SK-N-SH treated with all-trans-retinoic acid at 6 μM for 48 hours (cell line): ENCODE measurements around the gene POU2F1.
A peak's percentile ranks its signal among the peaks of the same experiment; 100 is the strongest.

Experiments used
- ATAC-seq: fragments of 200-7000 bp; cut with Tn5 transposase; 3 replicates; pipeline ENCODE4 v1.9.1; 2020; ENCODE audit warnings: mild to moderate bottlenecking, moderate library complexity
- ARNTL ChIP-seq: fragments of 450-650 bp; formaldehyde crosslinking; IDR thresholded peaks from 2 replicates; pipeline ENCODE4 v1.5.0; 2020; ENCODE audit warnings: low read depth, mild to moderate bottlenecking, moderate library complexity, borderline replicate concordance
- BACH2 ChIP-seq: fragments of 250-450 bp; sonication (Bioruptor Pico); IDR thresholded peaks from 2 replicates; pipeline ENCODE4 v1.9.0; 2021; ENCODE audit warnings: mild to moderate bottlenecking, borderline replicate concordance
- CSDC2 ChIP-seq: fragments of 250-450 bp; sonication (Bioruptor Pico); IDR thresholded peaks from 2 replicates; pipeline ENCODE4 v1.5.0; 2020; ENCODE audit warnings: mild to moderate bottlenecking, moderate library complexity
- CSRNP3 ChIP-seq: fragments of 250-450 bp; sonication (Bioruptor Pico); IDR thresholded peaks from 2 replicates; pipeline ENCODE4 v1.5.1; 2021; ENCODE audit warnings: mild to moderate bottlenecking, moderate library complexity
- ESRRG ChIP-seq: fragments of 250-450 bp; sonication (Bioruptor Pico); IDR thresholded peaks from 2 replicates; pipeline ENCODE4 v1.6.1; 2021; ENCODE audit warnings: mild to moderate bottlenecking
- GLIS3 ChIP-seq: fragments of 250-450 bp; sonication (Bioruptor Pico); IDR thresholded peaks from 2 replicates; pipeline ENCODE4 v1.5.0; 2020; ENCODE audit warnings: mild to moderate bottlenecking, moderate library complexity
- ISL1 ChIP-seq: fragments of 250-450 bp; sonication (Bioruptor Pico); IDR thresholded peaks from 2 replicates; pipeline ENCODE4 v2.1.2; 2022; ENCODE audit warnings: mild to moderate bottlenecking, moderate library complexity
- OSR1 ChIP-seq: fragments of 250-450 bp; sonication (Bioruptor Pico); IDR thresholded peaks from 2 replicates; pipeline ENCODE4 v1.8.0; 2022; ENCODE audit warnings: moderate library complexity, mild to moderate bottlenecking, inconsistent platforms
- POU6F1 ChIP-seq: fragments of 250-450 bp; sonication (Bioruptor Pico); IDR thresholded peaks from 2 replicates; pipeline ENCODE4 v1.8.0; 2021; ENCODE audit warnings: low read depth, mild to moderate bottlenecking, moderate library complexity, borderline replicate concordance
- PPARA ChIP-seq: fragments of 250-450 bp; sonication (Bioruptor Pico); IDR thresholded peaks from 2 replicates; pipeline ENCODE4 v1.5.0; 2020; ENCODE audit warnings: mild to moderate bottlenecking, borderline replicate concordance
- TCF4 ChIP-seq: fragments of 250-450 bp; sonication (Bioruptor Pico); IDR thresholded peaks from 2 replicates; pipeline ENCODE4 v1.8.0; 2021; ENCODE audit warnings: mild to moderate bottlenecking, moderate library complexity, borderline replicate concordance
- ZC3H10 ChIP-seq: fragments of 250-450 bp; sonication (Bioruptor Pico); IDR thresholded peaks from 2 replicates; pipeline ENCODE4 v1.5.1; 2021; ENCODE audit warnings: mild to moderate bottlenecking, moderate library complexity
- ZFP3 ChIP-seq: fragments of 250-450 bp; sonication (Bioruptor Pico); IDR thresholded peaks from 2 replicates; pipeline ENCODE4 v1.5.0; 2020; ENCODE audit warnings: mild to moderate bottlenecking, moderate library complexity
- ZFP30 ChIP-seq: fragments of 450-650 bp; formaldehyde crosslinking; IDR thresholded peaks from 2 replicates; pipeline ENCODE4 v1.5.0; 2022; ENCODE audit warnings: mild to moderate bottlenecking, moderate library complexity
- ZNF565 ChIP-seq: fragments of 450-650 bp; formaldehyde crosslinking; conservative IDR thresholded peaks from 2 replicates; pipeline ENCODE4 v1.5.0; 2020; ENCODE audit warnings: low read depth, mild to moderate bottlenecking, moderate library complexity
- ZNF70 ChIP-seq: fragments of 450-650 bp; formaldehyde crosslinking; IDR thresholded peaks from 2 replicates; pipeline ENCODE4 v1.5.0; 2020; ENCODE audit warnings: mild to moderate bottlenecking, moderate library complexity
- TF ChIP-seq, protein P1 (sequence below): fragments of 250-450 bp; sonication (Bioruptor Pico); IDR thresholded peaks from 2 replicates; pipeline ENCODE4 v1.5.1; 2020; ENCODE audit warnings: low read depth, mild to moderate bottlenecking, moderate library complexity
- TF ChIP-seq, protein P2 (sequence below): fragments of 250-450 bp; sonication (Bioruptor Pico); IDR thresholded peaks from 2 replicates; pipeline ENCODE4 v1.8.0; 2020; ENCODE audit warnings: mild to moderate bottlenecking, moderate library complexity, borderline replicate concordance

The POU2F1 gene

DNA sequence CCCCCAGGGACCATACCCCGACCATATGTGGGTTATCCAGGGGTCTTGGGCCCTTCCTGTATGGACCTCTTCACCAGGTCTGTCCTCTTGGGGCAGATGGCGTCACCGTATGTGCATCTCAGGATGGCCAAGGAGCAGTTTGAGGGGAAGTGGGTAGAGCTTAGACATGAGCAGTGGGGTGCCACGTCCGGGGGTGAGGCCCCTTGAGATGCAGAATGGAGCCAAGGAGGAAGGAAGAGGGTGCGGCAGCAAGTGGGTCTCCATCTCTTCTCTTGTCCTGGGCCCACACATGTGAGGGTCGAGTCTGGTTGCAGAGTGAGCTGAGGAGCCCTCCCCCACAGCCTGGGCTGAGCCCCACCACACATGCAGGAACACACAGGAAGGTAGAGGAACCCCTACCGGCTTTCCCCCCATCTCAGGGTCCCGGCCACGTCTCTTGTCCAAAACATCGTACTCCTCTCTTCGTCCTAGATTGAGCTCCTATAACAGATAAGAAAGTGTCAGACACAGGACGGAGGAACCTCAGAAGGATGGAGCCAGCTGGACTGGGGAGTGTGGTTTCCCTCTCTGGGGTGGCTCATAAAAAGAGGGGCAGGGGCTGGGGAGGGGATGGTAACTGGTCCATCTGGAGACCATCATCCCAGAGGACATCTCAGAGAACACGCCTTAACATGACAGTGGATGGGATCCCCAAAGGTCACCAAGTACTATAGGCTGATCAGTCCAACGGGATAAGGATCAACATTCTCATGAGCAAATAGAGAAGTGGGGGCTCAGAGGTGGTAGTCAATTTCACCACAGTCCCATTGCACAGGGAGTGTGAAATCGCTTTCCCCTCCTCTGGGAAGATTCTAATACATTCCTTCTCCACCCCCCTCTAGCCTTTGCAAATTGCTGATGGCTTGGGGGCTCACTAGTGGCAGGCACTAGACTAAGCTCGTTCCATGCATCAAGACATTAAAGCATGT, 217.8 kb downstream of the POU2F1 start:
- no peak for ATAC-seq
- no peak for TF ChIP-seq GLIS3
- no peak for TF ChIP-seq PPARA (CRISPR knock-in tag)
- no peak for TF ChIP-seq CSRNP3 (CRISPR knock-in tag)
- TF ChIP-seq, protein P1, sequence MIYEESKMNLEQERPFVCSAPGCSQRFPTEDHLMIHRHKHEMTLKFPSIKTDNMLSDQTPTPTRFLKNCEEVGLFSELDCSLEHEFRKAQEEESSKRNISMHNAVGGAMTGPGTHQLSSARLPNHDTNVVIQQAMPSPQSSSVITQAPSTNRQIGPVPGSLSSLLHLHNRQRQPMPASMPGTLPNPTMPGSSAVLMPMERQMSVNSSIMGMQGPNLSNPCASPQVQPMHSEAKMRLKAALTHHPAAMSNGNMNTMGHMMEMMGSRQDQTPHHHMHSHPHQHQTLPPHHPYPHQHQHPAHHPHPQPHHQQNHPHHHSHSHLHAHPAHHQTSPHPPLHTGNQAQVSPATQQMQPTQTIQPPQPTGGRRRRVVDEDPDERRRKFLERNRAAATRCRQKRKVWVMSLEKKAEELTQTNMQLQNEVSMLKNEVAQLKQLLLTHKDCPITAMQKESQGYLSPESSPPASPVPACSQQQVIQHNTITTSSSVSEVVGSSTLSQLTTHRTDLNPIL (CRISPR knock-in tag) = no peak
- no peak for TF ChIP-seq BACH2 (CRISPR knock-in tag)
- no peak for TF ChIP-seq ZNF70 (CRISPR knock-in tag)
- no peak for TF ChIP-seq OSR1 (CRISPR knock-in tag)
- no peak for TF ChIP-seq ARNTL (CRISPR knock-in tag)
- TF ChIP-seq ESRRG (CRISPR knock-in tag) = no peak

- ATAC-seq = peak; percentile 53
- TF ChIP-seq, protein P2, sequence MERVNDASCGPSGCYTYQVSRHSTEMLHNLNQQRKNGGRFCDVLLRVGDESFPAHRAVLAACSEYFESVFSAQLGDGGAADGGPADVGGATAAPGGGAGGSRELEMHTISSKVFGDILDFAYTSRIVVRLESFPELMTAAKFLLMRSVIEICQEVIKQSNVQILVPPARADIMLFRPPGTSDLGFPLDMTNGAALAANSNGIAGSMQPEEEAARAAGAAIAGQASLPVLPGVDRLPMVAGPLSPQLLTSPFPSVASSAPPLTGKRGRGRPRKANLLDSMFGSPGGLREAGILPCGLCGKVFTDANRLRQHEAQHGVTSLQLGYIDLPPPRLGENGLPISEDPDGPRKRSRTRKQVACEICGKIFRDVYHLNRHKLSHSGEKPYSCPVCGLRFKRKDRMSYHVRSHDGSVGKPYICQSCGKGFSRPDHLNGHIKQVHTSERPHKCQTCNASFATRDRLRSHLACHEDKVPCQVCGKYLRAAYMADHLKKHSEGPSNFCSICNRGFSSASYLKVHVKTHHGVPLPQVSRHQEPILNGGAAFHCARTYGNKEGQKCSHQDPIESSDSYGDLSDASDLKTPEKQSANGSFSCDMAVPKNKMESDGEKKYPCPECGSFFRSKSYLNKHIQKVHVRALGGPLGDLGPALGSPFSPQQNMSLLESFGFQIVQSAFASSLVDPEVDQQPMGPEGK (CRISPR knock-in tag) = no peak
- TF ChIP-seq CSDC2 (CRISPR knock-in tag) (no peak), GLIS3 (no peak), ZFP3 (CRISPR knock-in tag) (no peak), ZNF565 (CRISPR knock-in tag) (no peak), ARNTL (CRISPR knock-in tag) (no peak), ESRRG (CRISPR knock-in tag) (no peak), ZC3H10 (no peak), BACH2 (CRISPR knock-in tag) (no peak), CSRNP3 (CRISPR knock-in tag) (no peak), ISL1 (CRISPR knock-in tag) (no peak), TCF4 (CRISPR knock-in tag) (no peak), ZNF70 (CRISPR knock-in tag) (no peak), ZFP30 (CRISPR knock-in tag) (no peak), OSR1 (CRISPR knock-in tag) (no peak), POU6F1 (CRISPR knock-in tag) (no peak)
- TF ChIP-seq, protein P1 (CRISPR knock-in tag) = no peak
Observed at GRCh38 chr1:167439301-167439988, 218.8 kb downstream of the POU2F1 start.
